K562 (cell line): ENCODE data around the gene SNPH. TPM values are rescaled to one million over a fixed set of nuclear protein-coding genes. Genes with fewer than 3 reads are reported as not detected.

Experiments
- ARHGAP35 ChIP-seq: fragments of 450-650 bp; IDR thresholded peaks from 2 replicates; pipeline ENCODE4 v1.6.1; 2018; ENCODE audit not compliant: partially characterized antibody
- ARNT ChIP-seq, 2 experiments: fragments of 450-650 bp; IDR thresholded peaks; 2 replicates each; pipeline ENCODE4 v1.6.1; 2016; ENCODE audit warnings: mild to moderate bottlenecking in 1 of 2
- CCAR2 ChIP-seq: fragments of 200-400 bp; formaldehyde crosslinking; IDR thresholded peaks from 2 replicates; pipeline ENCODE4 v1.6.1; 2017; ENCODE audit warnings: mild to moderate bottlenecking, low read depth, low read length
- FOSL1 ChIP-seq: fragments of 200-800 bp; sonication (Bioruptor generic); conservative IDR thresholded peaks from 2 replicates; pipeline ENCODE4 v1.6.1; 2016; ENCODE audit warnings: missing genetic modification characterization, missing compliant biosample characterization
- GATAD2A ChIP-seq: fragments of 450-650 bp; IDR thresholded peaks from 2 replicates; pipeline ENCODE4 v1.6.1; 2017
- HDAC1 ChIP-seq, 2 experiments: fragments of 450-650 bp; IDR thresholded peaks; 2 replicates each; pipeline ENCODE4 v1.6.1; 2016 to 2017; ENCODE audit warnings: inconsistent platforms in 1 of 2, mild to moderate bottlenecking in 1 of 2, moderate library complexity in 1 of 2
- HNRNPLL ChIP-seq: fragments of 200-400 bp; formaldehyde crosslinking; IDR thresholded peaks from 2 replicates; pipeline ENCODE4 v1.6.1; 2017; ENCODE audit warnings: low read length, low read depth, mild to moderate bottlenecking; ENCODE audit not compliant: poor library complexity, severe bottlenecking
- ILF3 ChIP-seq: fragments of 450-650 bp; IDR thresholded peaks from 2 replicates; pipeline ENCODE4 v1.6.1; 2018; ENCODE audit warnings: antibody characterized with exemption, mild to moderate bottlenecking, moderate library complexity, borderline replicate concordance
- KLF16 ChIP-seq: IDR thresholded peaks from 2 replicates; pipeline ENCODE4 v1.6.1; 2016; ENCODE audit warnings: antibody characterized with exemption
- NR4A1 ChIP-seq, 2 experiments: fragments of 250-450 bp in 1 of 2; fragments of 450-650 bp in 1 of 2; sonication (Bioruptor Pico) in 1 of 2; IDR thresholded peaks; 2 replicates each; pipeline versions ENCODE4 v1.4.0 to v1.6.1; 2016 to 2020; ENCODE audit warnings: mild to moderate bottlenecking in 2 of 2, missing compliant biosample characterization in 1 of 2, missing genetic modification characterization in 1 of 2, moderate library complexity in 1 of 2
- POLR2AphosphoS5 ChIP-seq: IDR thresholded peaks from 2 replicates; pipeline ENCODE4 v1.6.1; 2011; ENCODE audit warnings: mild to moderate bottlenecking, low read depth, low read length, moderate library complexity; ENCODE audit not compliant: control insufficient read depth, insufficient read depth
- POLR2G ChIP-seq: fragments of 200-400 bp; formaldehyde crosslinking; IDR thresholded peaks from 2 replicates; pipeline ENCODE4 v1.6.1; 2017; ENCODE audit warnings: low read depth, mild to moderate bottlenecking, antibody characterized with exemption, low read length, moderate library complexity
- POLR3G ChIP-seq: IDR thresholded peaks from 2 replicates; pipeline ENCODE4 v1.6.1; 2011; ENCODE audit not compliant: insufficient read length, insufficient replicate concordance; ENCODE audit errors: extremely low read depth
- PTBP1 ChIP-seq: fragments of 200-400 bp; formaldehyde crosslinking; IDR thresholded peaks from 2 replicates; pipeline ENCODE4 v1.6.1; 2017; ENCODE audit warnings: low read depth, low read length
- RAD21 ChIP-seq, 2 experiments: fragments of 250-450 bp in 1 of 2; fragments of 450-650 bp in 1 of 2; sonication (Bioruptor Pico) in 1 of 2; formaldehyde crosslinking in 1 of 2; IDR thresholded peaks in 1 of 2; conservative IDR thresholded peaks in 1 of 2; 2 replicates each; pipeline versions ENCODE4 v1.4.0 to v1.8.0; 2020 to 2022; ENCODE audit warnings: mild to moderate bottlenecking in 2 of 2, moderate library complexity in 1 of 2
- SAP30 ChIP-seq: fragments of 200-600 bp; sonication (generic); IDR thresholded peaks from 2 replicates; pipeline ENCODE4 v1.6.1; 2012; ENCODE audit warnings: borderline replicate concordance, low read depth, mild to moderate bottlenecking, moderate library complexity, low read length, control low read depth, inconsistent platforms; ENCODE audit not compliant: insufficient read depth, poor library complexity, severe bottlenecking
- SIRT6 ChIP-seq: IDR thresholded peaks from one replicate; pipeline ENCODE4 v1.6.1; 2012; ENCODE audit warnings: low read depth, mild to moderate bottlenecking, control low read depth, inconsistent platforms, low read length, moderate library complexity
- SMARCB1 ChIP-seq: IDR thresholded peaks from 2 replicates; pipeline ENCODE4 v1.6.1; 2011; ENCODE audit warnings: improper control_type of control experiment, low read depth; ENCODE audit not compliant: insufficient read length
- ZNF12 ChIP-seq: sonication (generic); formaldehyde crosslinking; IDR thresholded peaks from 2 replicates; pipeline ENCODE4 v1.4.0; 2020; ENCODE audit warnings: mild to moderate bottlenecking, missing genetic modification reagents
- ZNF41 ChIP-seq: fragments of 250-450 bp; sonication (Bioruptor Pico); conservative IDR thresholded peaks from 2 replicates; pipeline ENCODE4 v1.4.0; 2020; ENCODE audit warnings: mild to moderate bottlenecking
- ZNF589 ChIP-seq: fragments of 200-800 bp; sonication (Bioruptor generic); IDR thresholded peaks from 2 replicates; pipeline ENCODE4 v1.6.1; 2016; ENCODE audit warnings: low read depth, missing genetic modification characterization, missing compliant biosample characterization
- polyA plus RNA-seq, 8 experiments: library from polyadenylated mRNA; depleted of rRNA in 4 of 8; stranded (reverse) in 5 of 8; unstranded in 3 of 8; fragments of >200 nt; fragmentation: Nextera tagmentation in 2 of 8; fragmentation: Illumina TruSeq in 1 of 8; extraction: Ambion mirVana in 2 of 8; extraction: Trizol in 1 of 8; gene quantifications; 2 replicates each; pipeline versions ENCODE4 v1.2.1 to v1.2.3, GENCODE V29; 2011 to 2014; ENCODE audit warnings: inconsistent platforms in 1 of 8, missing spikeins in 1 of 8
- total RNA-seq, 7 experiments: library from RNA; depleted of rRNA in 6 of 7; stranded (reverse); fragments of >200 nt in 6 of 7; fragmentation: Illumina TruSeq in 2 of 7; extraction: Trizol in 2 of 7; gene quantifications; 2 replicates each; pipeline versions ENCODE4 v1.2.1 to v1.2.3, GENCODE V29; 2011 to 2021; ENCODE audit warnings: low replicate concordance in 1 of 7
- TF ChIP-seq, protein P1 (sequence below): sonication (generic); formaldehyde crosslinking; IDR thresholded peaks from 2 replicates; pipeline ENCODE4 v1.9.0; 2022; ENCODE audit warnings: mild to moderate bottlenecking, missing genetic modification reagents
- TF ChIP-seq, protein P2 (sequence below): sonication (generic); formaldehyde crosslinking; IDR thresholded peaks from 2 replicates; pipeline ENCODE4 v1.4.0; 2020; ENCODE audit warnings: mild to moderate bottlenecking, missing genetic modification reagents
- TF ChIP-seq, protein P3 (sequence below): fragments of 250-450 bp; sonication (Bioruptor Pico); IDR thresholded peaks from 2 replicates; pipeline ENCODE4 v1.5.0; 2021; ENCODE audit warnings: mild to moderate bottlenecking, moderate library complexity

SNPH gene
- total and polyA plus RNA-seq, 9 of the 15 experiments (the other 6 are each of a cell fraction or from before 2014, with no cell fraction given): 0.03 to 4.2 (median 1.4) TPM

DNA sequence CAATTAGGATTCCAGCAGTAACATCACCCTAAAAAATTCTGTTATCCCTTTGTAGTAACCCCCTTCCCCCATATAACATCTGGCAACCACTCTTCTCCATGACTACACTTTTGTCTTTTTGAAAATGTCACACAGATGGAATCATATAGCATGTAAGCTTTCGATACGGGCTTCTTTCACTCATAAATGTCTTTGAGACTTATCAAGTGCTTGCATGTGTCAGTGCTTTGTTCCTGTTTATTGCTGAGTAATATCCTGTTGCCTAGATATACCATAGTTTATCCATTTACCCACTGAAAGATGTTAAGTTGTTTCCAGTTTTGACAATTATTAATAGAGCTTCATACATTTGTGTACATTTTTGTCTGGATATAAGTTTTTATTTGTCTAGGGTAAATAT, 10.4 kb upstream of the SNPH start (continued):
- TF ChIP-seq HDAC1 (IDR thresholded peaks at IDR 0.05): peak in 1 of 2 experiments; percentile 36; a peak in 1 of 4 replicates
- TF ChIP-seq ZNF589 (CRISPR knock-in tag): no peak
- no peak for TF ChIP-seq ARHGAP35
- peak; percentile 73; the same call in 1 of the 2 replicates for TF ChIP-seq KLF16
- no peak for TF ChIP-seq ZNF12 (CRISPR knock-in tag)
- TF ChIP-seq, protein P1, sequence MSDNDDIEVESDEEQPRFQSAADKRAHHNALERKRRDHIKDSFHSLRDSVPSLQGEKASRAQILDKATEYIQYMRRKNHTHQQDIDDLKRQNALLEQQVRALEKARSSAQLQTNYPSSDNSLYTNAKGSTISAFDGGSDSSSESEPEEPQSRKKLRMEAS (CRISPR knock-in tag): no peak
- TF ChIP-seq, protein P2, sequence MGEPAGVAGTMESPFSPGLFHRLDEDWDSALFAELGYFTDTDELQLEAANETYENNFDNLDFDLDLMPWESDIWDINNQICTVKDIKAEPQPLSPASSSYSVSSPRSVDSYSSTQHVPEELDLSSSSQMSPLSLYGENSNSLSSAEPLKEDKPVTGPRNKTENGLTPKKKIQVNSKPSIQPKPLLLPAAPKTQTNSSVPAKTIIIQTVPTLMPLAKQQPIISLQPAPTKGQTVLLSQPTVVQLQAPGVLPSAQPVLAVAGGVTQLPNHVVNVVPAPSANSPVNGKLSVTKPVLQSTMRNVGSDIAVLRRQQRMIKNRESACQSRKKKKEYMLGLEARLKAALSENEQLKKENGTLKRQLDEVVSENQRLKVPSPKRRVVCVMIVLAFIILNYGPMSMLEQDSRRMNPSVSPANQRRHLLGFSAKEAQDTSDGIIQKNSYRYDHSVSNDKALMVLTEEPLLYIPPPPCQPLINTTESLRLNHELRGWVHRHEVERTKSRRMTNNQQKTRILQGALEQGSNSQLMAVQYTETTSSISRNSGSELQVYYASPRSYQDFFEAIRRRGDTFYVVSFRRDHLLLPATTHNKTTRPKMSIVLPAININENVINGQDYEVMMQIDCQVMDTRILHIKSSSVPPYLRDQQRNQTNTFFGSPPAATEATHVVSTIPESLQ (CRISPR knock-in tag): no peak
- no peak for TF ChIP-seq SAP30
- TF ChIP-seq POLR2G: no peak
- no peak for TF ChIP-seq SMARCB1
- no peak for TF ChIP-seq PTBP1
- no peak for TF ChIP-seq NR4A1 (CRISPR knock-in tag; IDR thresholded peaks at IDR 0.05)
- no peak for TF ChIP-seq NR4A1 (tag; IDR thresholded peaks at IDR 0.05)
- TF ChIP-seq HNRNPLL: no peak
- no peak for TF ChIP-seq POLR3G
- peak; percentile 80 for TF ChIP-seq POLR2AphosphoS5
- TF ChIP-seq ZNF41 (CRISPR knock-in tag): no peak
- no peak for TF ChIP-seq SIRT6
- TF ChIP-seq, protein P3, sequence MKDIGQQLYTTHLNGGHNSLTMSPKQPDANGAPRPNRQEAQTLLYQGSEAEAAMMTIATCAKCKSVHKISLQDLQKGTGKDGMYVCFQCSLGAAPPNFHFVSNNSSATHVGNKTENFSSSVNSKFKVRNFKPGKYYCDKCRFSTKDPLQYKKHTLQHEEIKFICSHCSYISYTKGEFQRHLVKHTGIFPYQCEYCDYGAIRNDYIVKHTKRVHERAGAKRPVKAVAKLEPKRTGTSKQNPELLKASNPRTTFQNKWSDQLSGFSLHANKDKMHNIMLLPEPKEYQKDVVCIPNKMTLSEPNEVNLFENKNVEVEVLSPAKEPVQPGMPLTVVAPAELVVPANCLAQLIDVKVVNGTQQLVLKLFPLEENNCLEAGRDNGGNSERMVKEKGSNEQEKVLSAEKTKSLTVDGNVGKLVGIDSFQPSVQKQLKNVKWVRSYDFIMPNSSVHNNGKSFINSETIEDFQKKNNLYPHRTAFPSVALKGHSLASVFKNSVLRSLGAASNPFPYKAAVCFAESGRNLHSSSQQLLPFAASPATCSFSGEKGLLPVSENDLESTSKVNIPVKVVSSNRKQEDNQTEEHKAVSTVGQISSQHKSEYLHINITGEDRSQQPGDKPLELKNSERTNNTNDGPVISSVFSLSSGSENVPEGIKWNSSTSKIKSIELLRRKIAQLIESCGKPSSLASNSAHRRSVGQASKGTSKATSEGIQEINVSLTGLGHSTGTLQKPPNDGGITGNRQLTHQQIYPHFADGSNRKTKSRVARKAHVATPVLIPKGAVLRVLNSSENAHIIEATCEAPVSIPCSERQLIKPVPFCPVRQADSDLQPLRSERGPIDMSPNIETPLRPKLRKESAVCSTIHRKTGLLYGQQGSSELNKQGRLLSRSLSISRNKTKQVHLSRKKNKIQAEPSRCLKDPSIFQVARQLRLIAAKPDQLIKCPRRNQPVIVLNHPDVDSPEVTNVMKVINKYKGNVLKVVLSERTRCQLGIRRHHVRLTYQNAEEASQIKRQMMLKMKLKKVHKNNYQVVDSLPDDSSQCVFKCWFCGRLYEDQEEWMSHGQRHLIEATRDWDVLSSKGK (CRISPR knock-in tag): no peak
- TF ChIP-seq ARNT (IDR thresholded peaks at IDR 0.05): peak; percentile 58 to 66; a peak in 1 of 4 replicates
- no peak for TF ChIP-seq RAD21 (CRISPR knock-in tag; conservative IDR thresholded peaks at IDR 0.05 in 1 of 2, IDR thresholded peaks at IDR 0.05 in 1 of 2)
- no peak for TF ChIP-seq ILF3
- TF ChIP-seq GATAD2A: no peak
- no peak for TF ChIP-seq CCAR2
- TF ChIP-seq FOSL1 (tag): peak; percentile 79
